ENCODE data around the gene KRTAP24-1. TPM values are rescaled to one million over a fixed set of nuclear protein-coding genes. Genes with fewer than 3 reads are reported as not detected.
A peak's percentile ranks its signal among the peaks of the same experiment; 100 is the strongest.

Gene KRTAP24-1
- total RNA-seq, 1 experiment from 2014 or later = not detected

- Histone ChIP-seq H4K20me1 (ENCODE audit: low read length) (no peaks in the 10 kb centered on the region), H3K79me2 (ENCODE audit: low read length) (no peaks in the 10 kb centered on the region), H3K4me1 (ENCODE audit: insufficient read depth, low read length) (peaks cover 12% of the 10 kb centered on the region; the same call in 1 of the 2 replicates), H3K9me2 (replicated peaks; ENCODE audit: low read length) (no peaks in the 10 kb centered on the region), H3K4me3 (ENCODE audit: low read length) (no peak overlapping the region), H3K27ac (ENCODE audit: low read length) (no peak overlapping the region), H3K9ac (ENCODE audit: low read length) (no peak overlapping the region), H3K9me3 (ENCODE audit: low read length) (no peaks in the 10 kb centered on the region), H3K4me2 (ENCODE audit: low read length) (no peak overlapping the region), H3K36me3 (ENCODE audit: low read depth, low read length) (no peaks in the 10 kb centered on the region), H3F3A (ENCODE audit: low read length, unreplicated experiment) (no peaks in the 10 kb centered on the region), H3K27me3 (ENCODE audit: low read length) (no peaks in the 10 kb centered on the region), H2AFZ (ENCODE audit: low read length) (0 out of 2 replicates have a peak overlapping the region, but pooled peaks have one; percentile 35)
- TF ChIP-seq EZH2 (IDR thresholded peaks at IDR 0.05; ENCODE audit: low read length, unreplicated experiment) (no peak), CTCF (conservative IDR thresholded peaks at IDR 0.05; ENCODE audit: low read depth, low read length) (peak; percentile 73)
- POLR2A ChIA-PET (ENCODE audit: unreplicated experiment) = no interaction called here
- CTCF ChIA-PET = no interaction called here
- intact Hi-C loops (cut with micrococcal nuclease) = no loop called here
- ATAC-seq = peak; percentile 46
- BruUV-seq (replicated peaks) = no TSS peak
- DNase-seq = peak; percentile 79
Measured at GRCh38 chr21:30257773-30258172, 25.0 kb downstream of the KRTAP24-1 start.

- intact Hi-C loops (cut with micrococcal nuclease) = no loop called here
- Histone ChIP-seq H3K27me3 (ENCODE audit: low read length) (no peaks in the 10 kb centered on the region), H3K9me2 (replicated peaks; ENCODE audit: low read length) (no peaks in the 10 kb centered on the region), H3K4me2 (ENCODE audit: low read length) (no peak overlapping the region), H3K9ac (ENCODE audit: low read length) (peak overlapping the region; percentile 36; the same call in 1 of the 2 replicates), H3F3A (ENCODE audit: low read length, unreplicated experiment) (no peaks in the 10 kb centered on the region), H3K4me3 (ENCODE audit: low read length) (no peak overlapping the region), H4K20me1 (ENCODE audit: low read length) (no peaks in the 10 kb centered on the region), H2AFZ (ENCODE audit: low read length) (no peak overlapping the region), H3K4me1 (ENCODE audit: insufficient read depth, low read length) (peaks cover 12% of the 10 kb centered on the region; the same call in 1 of the 2 replicates), H3K79me2 (ENCODE audit: low read length) (no peaks in the 10 kb centered on the region), H3K27ac (ENCODE audit: low read length) (peak overlapping the region; percentile 45), H3K36me3 (ENCODE audit: low read depth, low read length) (no peaks in the 10 kb centered on the region), H3K9me3 (ENCODE audit: low read length) (no peaks in the 10 kb centered on the region)
- ChIA-PET POLR2A (ENCODE audit: unreplicated experiment) (no interaction called here), CTCF (no interaction called here)
- no TSS peak for BruUV-seq (replicated peaks)
- ATAC-seq (no peak), DNase-seq (peak; percentile 50)
- TF ChIP-seq CTCF (conservative IDR thresholded peaks at IDR 0.05; ENCODE audit: low read depth, low read length) = no peak
- no peak for TF ChIP-seq EZH2 (IDR thresholded peaks at IDR 0.05; ENCODE audit: low read length, unreplicated experiment)
- no peak for TF ChIP-seq EZH2phosphoT487 (IDR thresholded peaks at IDR 0.05; ENCODE audit: borderline replicate concordance, low read length)
Measured at GRCh38 chr21:30256100-30256499, 26.6 kb downstream of the KRTAP24-1 start.

DNA sequence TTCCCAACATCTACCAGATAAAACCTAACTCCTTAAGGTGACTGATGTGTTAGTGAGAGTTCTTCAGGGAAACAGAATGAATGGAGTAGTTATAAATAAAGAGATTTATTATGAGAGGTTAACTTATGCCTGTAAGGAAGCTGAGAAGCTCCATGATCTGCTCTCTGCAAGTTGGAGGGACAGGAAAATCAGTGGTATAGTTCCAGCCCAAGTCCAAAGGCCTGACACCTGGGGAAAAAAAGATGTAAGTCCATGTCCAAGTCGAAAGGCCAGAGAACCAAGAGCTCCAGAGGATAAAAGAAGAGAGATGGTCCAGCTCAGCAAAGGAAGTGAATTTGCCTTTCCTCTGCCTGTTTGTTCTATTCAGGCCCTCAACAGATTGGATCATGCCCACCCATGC, 27.1 kb downstream of the KRTAP24-1 start:
- POLR2A ChIA-PET (ENCODE audit: unreplicated experiment) = no interaction called here
- no peak for DNase-seq

More for the DNA sequence above, 27.1 kb downstream of the KRTAP24-1 start:
- intact Hi-C loops (cut with micrococcal nuclease) = no loop called here
- peak overlapping the region; percentile 5; the same call in 1 of the 2 replicates for H3K9ac ChIP-seq (ENCODE audit: low read length)
- no peaks in the 10 kb centered on the region for H3K36me3 ChIP-seq (ENCODE audit: low read depth, low read length)
- H3K4me2 ChIP-seq (ENCODE audit: low read length) = no peak overlapping the region
- CTCF ChIA-PET = no interaction called here
- H3K9me2 ChIP-seq (replicated peaks; ENCODE audit: low read length) = no peaks in the 10 kb centered on the region
- no peaks in the 10 kb centered on the region for H3K9me3 ChIP-seq (ENCODE audit: low read length)
- no TSS peak for BruUV-seq (replicated peaks)
- H3K27me3 ChIP-seq (ENCODE audit: low read length) = no peaks in the 10 kb centered on the region
- no peak for ATAC-seq
- no peaks in the 10 kb centered on the region for H3K79me2 ChIP-seq (ENCODE audit: low read length)
- no peak for TF ChIP-seq EZH2phosphoT487 (IDR thresholded peaks at IDR 0.05; ENCODE audit: borderline replicate concordance, low read length)
- TF ChIP-seq EZH2 (IDR thresholded peaks at IDR 0.05; ENCODE audit: low read length, unreplicated experiment) = no peak
- no peak for TF ChIP-seq CTCF (conservative IDR thresholded peaks at IDR 0.05; ENCODE audit: low read depth, low read length)
- H4K20me1 ChIP-seq (ENCODE audit: low read length) = no peaks in the 10 kb centered on the region
- H3F3A ChIP-seq (ENCODE audit: low read length, unreplicated experiment) = no peaks in the 10 kb centered on the region
- peaks cover 12% of the 10 kb centered on the region; the same call in 1 of the 2 replicates for H3K4me1 ChIP-seq (ENCODE audit: insufficient read depth, low read length)
- H2AFZ ChIP-seq (ENCODE audit: low read length) = no peak overlapping the region
- H3K4me3 ChIP-seq (ENCODE audit: low read length) = no peak overlapping the region
- H3K27ac ChIP-seq (ENCODE audit: low read length) = peak overlapping the region; percentile 31

Measured in PC-3 (cell line).